ENCODE results near the gene ZNF444. TPM values are rescaled to one million over a fixed set of nuclear protein-coding genes. Genes with fewer than 3 reads are reported as not detected.

The ZNF444 gene
- total and polyA plus RNA-seq, 4 donors, result 6.1 to 30.4 (median 21.0) TPM

DNA sequence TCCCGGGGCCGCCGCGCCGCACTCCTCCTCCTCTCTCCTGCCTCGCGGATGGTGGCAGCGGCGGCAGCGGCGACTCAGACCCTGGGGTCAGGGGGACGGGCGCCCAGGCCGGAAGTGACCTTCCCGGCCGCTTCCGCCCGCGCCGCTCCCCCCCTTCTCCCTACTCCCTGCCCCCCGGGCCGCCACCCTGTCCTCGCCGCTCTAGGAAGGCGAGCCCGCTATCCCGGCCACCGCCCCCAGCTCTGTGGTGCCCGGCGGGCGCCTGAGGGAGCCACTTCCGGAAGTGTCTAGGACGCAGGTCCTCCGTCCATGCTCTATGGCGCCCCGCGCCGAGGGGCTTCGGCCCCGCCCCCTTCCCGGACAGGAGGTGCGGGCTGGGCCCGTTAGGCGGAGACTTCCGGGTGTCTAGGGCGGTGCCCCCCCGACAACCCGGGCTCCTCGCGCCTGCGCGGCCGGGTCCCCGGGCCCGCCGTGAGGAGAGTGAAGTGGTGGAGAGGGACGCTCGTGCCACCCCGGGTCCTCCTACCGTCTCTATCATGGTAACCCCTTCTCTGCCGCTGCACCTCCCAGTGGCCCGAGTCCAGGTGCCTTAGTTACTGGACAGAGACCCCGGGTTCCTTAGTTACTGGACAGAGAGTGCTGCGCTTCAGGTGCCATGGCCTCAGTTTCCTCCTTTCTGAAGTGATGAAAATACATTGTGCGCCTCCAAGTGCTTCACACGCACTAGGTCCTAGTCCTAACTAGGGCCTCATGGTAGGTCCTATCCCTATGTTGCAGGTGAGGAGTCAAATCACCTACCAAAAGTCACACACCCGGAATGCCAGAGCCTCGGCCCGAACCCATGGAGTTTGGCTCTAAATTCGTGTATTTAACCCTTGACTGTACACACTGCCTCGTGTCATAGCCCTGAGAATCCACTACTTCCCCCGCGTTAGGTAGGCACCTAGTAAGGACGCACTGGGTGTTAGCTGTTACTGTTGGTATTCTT, 19.6 kb upstream of the ZNF444 start, which contains the start of gene ZNF787 (continued):
- TF ChIP-seq, protein P1, sequence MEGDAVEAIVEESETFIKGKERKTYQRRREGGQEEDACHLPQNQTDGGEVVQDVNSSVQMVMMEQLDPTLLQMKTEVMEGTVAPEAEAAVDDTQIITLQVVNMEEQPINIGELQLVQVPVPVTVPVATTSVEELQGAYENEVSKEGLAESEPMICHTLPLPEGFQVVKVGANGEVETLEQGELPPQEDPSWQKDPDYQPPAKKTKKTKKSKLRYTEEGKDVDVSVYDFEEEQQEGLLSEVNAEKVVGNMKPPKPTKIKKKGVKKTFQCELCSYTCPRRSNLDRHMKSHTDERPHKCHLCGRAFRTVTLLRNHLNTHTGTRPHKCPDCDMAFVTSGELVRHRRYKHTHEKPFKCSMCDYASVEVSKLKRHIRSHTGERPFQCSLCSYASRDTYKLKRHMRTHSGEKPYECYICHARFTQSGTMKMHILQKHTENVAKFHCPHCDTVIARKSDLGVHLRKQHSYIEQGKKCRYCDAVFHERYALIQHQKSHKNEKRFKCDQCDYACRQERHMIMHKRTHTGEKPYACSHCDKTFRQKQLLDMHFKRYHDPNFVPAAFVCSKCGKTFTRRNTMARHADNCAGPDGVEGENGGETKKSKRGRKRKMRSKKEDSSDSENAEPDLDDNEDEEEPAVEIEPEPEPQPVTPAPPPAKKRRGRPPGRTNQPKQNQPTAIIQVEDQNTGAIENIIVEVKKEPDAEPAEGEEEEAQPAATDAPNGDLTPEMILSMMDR (IDR thresholded peaks at IDR 0.05; ENCODE audit: low read depth, low read length, missing input control), result no peak
- TF ChIP-seq, protein P2, sequence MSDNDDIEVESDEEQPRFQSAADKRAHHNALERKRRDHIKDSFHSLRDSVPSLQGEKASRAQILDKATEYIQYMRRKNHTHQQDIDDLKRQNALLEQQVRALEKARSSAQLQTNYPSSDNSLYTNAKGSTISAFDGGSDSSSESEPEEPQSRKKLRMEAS (IDR thresholded peaks at IDR 0.05), result no peak
- TF ChIP-seq EGR1 (IDR thresholded peaks at IDR 0.05; ENCODE audit: low read depth in 2 of 2) (peak; percentile 25 to 78), YY1 (IDR thresholded peaks at IDR 0.05) (peak; percentile 77), RAD21 (IDR thresholded peaks at IDR 0.05) (peak; percentile 30 to 59), FOXA1 (IDR thresholded peaks at IDR 0.05) (peak; percentile 44), RXRA (IDR thresholded peaks at IDR 0.05) (peak; percentile 31 to 37)

DNA sequence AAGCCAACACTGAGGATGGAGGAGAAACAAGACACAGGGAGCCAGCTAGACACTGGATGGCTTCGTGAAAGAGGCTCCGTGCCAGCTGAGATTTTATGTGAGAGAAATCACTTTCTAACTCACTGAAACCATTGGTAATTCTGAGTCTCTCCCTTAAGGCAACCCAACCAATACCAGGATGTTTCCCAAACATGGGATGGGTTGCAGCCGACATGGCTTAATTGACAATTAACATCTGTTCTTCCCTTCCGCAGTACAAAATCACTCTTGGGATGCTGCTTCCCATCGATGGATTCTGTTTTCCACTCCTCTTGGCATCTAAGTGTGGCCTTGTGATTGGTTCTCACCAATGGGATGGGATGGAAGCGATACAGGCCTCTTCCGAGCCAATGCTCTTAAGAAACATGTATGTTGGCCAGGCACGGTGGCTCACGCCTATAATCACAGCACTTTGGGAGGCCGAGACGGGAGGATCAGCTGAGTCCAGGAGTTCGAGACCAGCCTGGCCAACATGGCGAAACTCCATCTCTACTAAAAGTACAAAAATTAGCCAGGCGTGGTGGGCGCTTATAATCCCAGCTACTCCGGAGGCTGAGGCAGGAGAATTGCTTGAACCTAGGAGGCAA, 17.7 kb upstream of the ZNF444 start:
- H3K27me3 ChIP-seq (ENCODE audit: control insufficient read depth in 4 of 4, insufficient read depth in 4 of 4, low read length in 3 of 4), result no peaks in the 10 kb centered on the region
- 91% methylated on average over 16 of the region's 16 CpGs for WGBS
- H3K4me3 ChIP-seq (ENCODE audit: low read depth in 1 of 3, low read length in 3 of 3), result no peak overlapping the region
- H3K36me3 ChIP-seq (ENCODE audit: control insufficient read depth in 4 of 4, insufficient read depth in 3 of 4, low read depth in 1 of 4, low read length in 3 of 4), result no peaks in the 10 kb centered on the region
- H3K4me1 ChIP-seq (ENCODE audit: control insufficient read depth in 4 of 4, insufficient read depth in 4 of 4, low read length in 3 of 4), result peaks cover 8 to 23% (median 18%) of the 10 kb centered on the region in 4 donors
- no peak for DNase-seq (ENCODE audit: low spot score)
- TF ChIP-seq YY1 (IDR thresholded peaks at IDR 0.05) (no peak), GABPA (IDR thresholded peaks at IDR 0.05 in 1 of 2, conservative IDR thresholded peaks at IDR 0.05 in 1 of 2) (no peak), NR2F2 (IDR thresholded peaks at IDR 0.05) (no peak), HNF4A (conservative IDR thresholded peaks at IDR 0.05) (no peak), FOXA1 (IDR thresholded peaks at IDR 0.05) (no peak), RXRA (IDR thresholded peaks at IDR 0.05) (no peak), FOXA2 (IDR thresholded peaks at IDR 0.05) (no peak), HNF4G (IDR thresholded peaks at IDR 0.05) (no peak)
- TF ChIP-seq, protein P3, sequence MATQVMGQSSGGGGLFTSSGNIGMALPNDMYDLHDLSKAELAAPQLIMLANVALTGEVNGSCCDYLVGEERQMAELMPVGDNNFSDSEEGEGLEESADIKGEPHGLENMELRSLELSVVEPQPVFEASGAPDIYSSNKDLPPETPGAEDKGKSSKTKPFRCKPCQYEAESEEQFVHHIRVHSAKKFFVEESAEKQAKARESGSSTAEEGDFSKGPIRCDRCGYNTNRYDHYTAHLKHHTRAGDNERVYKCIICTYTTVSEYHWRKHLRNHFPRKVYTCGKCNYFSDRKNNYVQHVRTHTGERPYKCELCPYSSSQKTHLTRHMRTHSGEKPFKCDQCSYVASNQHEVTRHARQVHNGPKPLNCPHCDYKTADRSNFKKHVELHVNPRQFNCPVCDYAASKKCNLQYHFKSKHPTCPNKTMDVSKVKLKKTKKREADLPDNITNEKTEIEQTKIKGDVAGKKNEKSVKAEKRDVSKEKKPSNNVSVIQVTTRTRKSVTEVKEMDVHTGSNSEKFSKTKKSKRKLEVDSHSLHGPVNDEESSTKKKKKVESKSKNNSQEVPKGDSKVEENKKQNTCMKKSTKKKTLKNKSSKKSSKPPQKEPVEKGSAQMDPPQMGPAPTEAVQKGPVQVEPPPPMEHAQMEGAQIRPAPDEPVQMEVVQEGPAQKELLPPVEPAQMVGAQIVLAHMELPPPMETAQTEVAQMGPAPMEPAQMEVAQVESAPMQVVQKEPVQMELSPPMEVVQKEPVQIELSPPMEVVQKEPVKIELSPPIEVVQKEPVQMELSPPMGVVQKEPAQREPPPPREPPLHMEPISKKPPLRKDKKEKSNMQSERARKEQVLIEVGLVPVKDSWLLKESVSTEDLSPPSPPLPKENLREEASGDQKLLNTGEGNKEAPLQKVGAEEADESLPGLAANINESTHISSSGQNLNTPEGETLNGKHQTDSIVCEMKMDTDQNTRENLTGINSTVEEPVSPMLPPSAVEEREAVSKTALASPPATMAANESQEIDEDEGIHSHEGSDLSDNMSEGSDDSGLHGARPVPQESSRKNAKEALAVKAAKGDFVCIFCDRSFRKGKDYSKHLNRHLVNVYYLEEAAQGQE (IDR thresholded peaks at IDR 0.05), result no peak
- TF ChIP-seq, protein P2 (IDR thresholded peaks at IDR 0.05), result no peak
- TF ChIP-seq, protein P1 (IDR thresholded peaks at IDR 0.05; ENCODE audit: low read depth, low read length, missing input control), result no peak
- H3K9me3 ChIP-seq (ENCODE audit: control insufficient read depth in 4 of 4, low read length in 3 of 4), result no peaks in the 10 kb centered on the region
- no peak overlapping the region for H3K9ac ChIP-seq (ENCODE audit: low read depth in 1 of 2, low read length in 2 of 2)
- no peak overlapping the region for H3K27ac ChIP-seq (ENCODE audit: low read depth in 1 of 2, low read length in 2 of 2)
